ENCODE results near the gene IFITM2. TPM values are rescaled to one million over a fixed set of nuclear protein-coding genes. Genes with fewer than 3 reads are reported as not detected.

The IFITM2 gene
- total and polyA plus RNA-seq, 2 experiments from 2014 or later, result 91.2 to 857 TPM

GRCh38 chr11:293852-294661, 13.6 kb upstream of the IFITM2 start:
- Histone ChIP-seq H4K20me1 (replicated peaks; ENCODE audit: insufficient read depth) (no peaks in the 10 kb centered on the region), H3K27me3 (ENCODE audit: insufficient read depth) (no peaks in the 10 kb centered on the region), H3F3A (replicated peaks; ENCODE audit: low read depth) (no peaks in the 10 kb centered on the region), H3K4me1 (ENCODE audit: insufficient read depth) (no peaks in the 10 kb centered on the region; the same call in 1 of the 2 replicates), H3K9me2 (ENCODE audit: insufficient read depth) (no peaks in the 10 kb centered on the region), H3K79me2 (replicated peaks; ENCODE audit: insufficient read depth) (no peaks in the 10 kb centered on the region), H2AFZ (no peak overlapping the region), H3K36me3 (ENCODE audit: insufficient read depth) (no peaks in the 10 kb centered on the region), H3K27ac (ENCODE audit: low read depth) (no peak overlapping the region), H3K4me3 (no peak overlapping the region), H3K4me2 (no peak overlapping the region)
- H3K27ac Mint-ChIP-seq, result no peak overlapping the region
- H3K36me3 Mint-ChIP-seq (ENCODE audit: low read depth), result peaks cover 11% of the 10 kb centered on the region; the same call in 2 of the 3 replicates
- H3K4me3 Mint-ChIP-seq, result no peak overlapping the region
- H3K9me3 Mint-ChIP-seq, result no peaks in the 10 kb centered on the region
- H3K4me1 Mint-ChIP-seq, result peaks cover 19% of the 10 kb centered on the region
- TF ChIP-seq NANOG (IDR thresholded peaks at IDR 0.05; ENCODE audit: borderline replicate concordance) (no peak), ZNF331 (CRISPR knock-in tag; IDR thresholded peaks at IDR 0.05; ENCODE audit: low read depth) (no peak), POLR2AphosphoS5 (IDR thresholded peaks at IDR 0.05; ENCODE audit: low read depth) (no peak), JUNB (IDR thresholded peaks at IDR 0.05; ENCODE audit: unreplicated experiment) (no peak), ZNF114 (CRISPR knock-in tag; IDR thresholded peaks at IDR 0.05) (no peak), CREB1 (CRISPR knock-in tag; IDR thresholded peaks at IDR 0.05; ENCODE audit: low read depth) (no peak), REST (IDR thresholded peaks at IDR 0.05; ENCODE audit: unreplicated experiment) (no peak)
- TF ChIP-seq, protein P1, sequence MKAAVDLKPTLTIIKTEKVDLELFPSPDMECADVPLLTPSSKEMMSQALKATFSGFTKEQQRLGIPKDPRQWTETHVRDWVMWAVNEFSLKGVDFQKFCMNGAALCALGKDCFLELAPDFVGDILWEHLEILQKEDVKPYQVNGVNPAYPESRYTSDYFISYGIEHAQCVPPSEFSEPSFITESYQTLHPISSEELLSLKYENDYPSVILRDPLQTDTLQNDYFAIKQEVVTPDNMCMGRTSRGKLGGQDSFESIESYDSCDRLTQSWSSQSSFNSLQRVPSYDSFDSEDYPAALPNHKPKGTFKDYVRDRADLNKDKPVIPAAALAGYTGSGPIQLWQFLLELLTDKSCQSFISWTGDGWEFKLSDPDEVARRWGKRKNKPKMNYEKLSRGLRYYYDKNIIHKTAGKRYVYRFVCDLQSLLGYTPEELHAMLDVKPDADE (IDR thresholded peaks at IDR 0.05), result no peak
- H3K27me3 Mint-ChIP-seq (ENCODE audit: insufficient read depth, low read depth, poor library complexity), result peaks cover 8% of the 10 kb centered on the region
- DNase-seq (ENCODE audit: low spot score) (no peak), ATAC-seq (no peak)

GRCh38 chr11:294780-295179, 12.8 kb upstream of the IFITM2 start:
- Histone ChIP-seq H3K4me2 (no peak overlapping the region), H3K4me3 (no peak overlapping the region), H3K79me2 (replicated peaks; ENCODE audit: insufficient read depth) (no peaks in the 10 kb centered on the region), H3K36me3 (ENCODE audit: insufficient read depth) (no peaks in the 10 kb centered on the region), H2AFZ (no peak overlapping the region), H3K4me1 (ENCODE audit: insufficient read depth) (peaks cover 3% of the 10 kb centered on the region; the same call in 1 of the 2 replicates), H3K9me2 (ENCODE audit: insufficient read depth) (no peaks in the 10 kb centered on the region), H3K27ac (ENCODE audit: low read depth) (no peak overlapping the region), H3K27me3 (ENCODE audit: insufficient read depth) (no peaks in the 10 kb centered on the region), H3F3A (replicated peaks; ENCODE audit: low read depth) (no peaks in the 10 kb centered on the region), H4K20me1 (replicated peaks; ENCODE audit: insufficient read depth) (no peaks in the 10 kb centered on the region)
- ATAC-seq (no peak), DNase-seq (ENCODE audit: low spot score) (no peak)
- TF ChIP-seq STAT1 (IDR thresholded peaks at IDR 0.05; ENCODE audit: unreplicated experiment) (no peak), POLR2AphosphoS5 (IDR thresholded peaks at IDR 0.05; ENCODE audit: low read depth) (no peak), NANOG (IDR thresholded peaks at IDR 0.05; ENCODE audit: borderline replicate concordance) (no peak)
- TF ChIP-seq, protein P1 (IDR thresholded peaks at IDR 0.05), result no peak
- H3K9me3 Mint-ChIP-seq, result no peaks in the 10 kb centered on the region
- H3K4me3 Mint-ChIP-seq, result no peak overlapping the region
- H3K27ac Mint-ChIP-seq, result no peak overlapping the region
- peaks cover 11% of the 10 kb centered on the region; the same call in 2 of the 3 replicates for H3K36me3 Mint-ChIP-seq (ENCODE audit: low read depth)
- H3K4me1 Mint-ChIP-seq, result peaks cover 19% of the 10 kb centered on the region
- peaks cover 8% of the 10 kb centered on the region for H3K27me3 Mint-ChIP-seq (ENCODE audit: insufficient read depth, low read depth, poor library complexity)
